Ovary (tissue), 9 donors: ENCODE results near the gene EXOC3L1. TPM values are rescaled to one million over a fixed set of nuclear protein-coding genes. Genes with fewer than 3 reads are reported as not detected.
A peak's percentile ranks its signal among the peaks of the same experiment; 100 is the strongest.

Source experiments
- DNase-seq, 5 donors: peaks; one replicate each; pipeline ENCODE4 v3.0.0-alpha.2; 2019 to 2020
- H3K27ac ChIP-seq, 2 donors: fragments of 200-600 bp; one replicate each; pipeline versions ENCODE4 v1.5.1 to v1.8.0; 2019 to 2022
- H3K27me3 ChIP-seq: fragments of 200-600 bp; one replicate; pipeline ENCODE4 v1.8.0; 2022
- H3K36me3 ChIP-seq: fragments of 200-600 bp; sonication (generic); one replicate; pipeline ENCODE4 v1.5.1; 2019
- H3K4me1 ChIP-seq: one replicate; pipeline ENCODE4 v1.8.1; 2013; ENCODE audit warnings: mild to moderate bottlenecking, moderate library complexity; ENCODE audit not compliant: insufficient read depth
- H3K4me3 ChIP-seq: fragments of 200-600 bp; sonication (generic); one replicate; pipeline ENCODE4 v1.5.1; 2017
- H3K9me3 ChIP-seq, 2 donors: fragments of 200-600 bp in 1 of 2; sonication (generic) in 1 of 2; one replicate each; pipeline versions ENCODE4 v1.5.1 to v1.8.1; 2013 to 2019; ENCODE audit warnings: mild to moderate bottlenecking in 1 of 2, moderate library complexity in 1 of 2
- EP300 ChIP-seq: sonication (generic); formaldehyde crosslinking; IDR thresholded peaks from one replicate; pipeline ENCODE4 v1.6.1; 2017; ENCODE audit warnings: antibody characterized with exemption
- POLR2A ChIP-seq: fragments of 450-650 bp; IDR thresholded peaks from one replicate; pipeline ENCODE4 v1.6.1; 2017; ENCODE audit warnings: antibody characterized with exemption, mild to moderate bottlenecking, moderate library complexity
- WGBS, 3 donors: extraction: QIAGEN DNeasy Blood & Tissue Kit in 1 of 3; methylation state at CpG; one replicate each; pipeline versions ENCODE4 v1.1.5 to v1.1.7; 2013 to 2017; 5-methylcytosine and 5-hydroxymethylcytosine counted together
- intact Hi-C, 4 donors: fragments of 100-400 bp; cut with DNase I; formaldehyde crosslinking; loops; one replicate each; pipeline versions ENCODE4 v1.11.0 to v1.15.1; 2022 to 2023
- polyA plus RNA-seq, 2 donors: library from polyadenylated mRNA; stranded (reverse); fragments of 200-250 nt in 1 of 2; fragments of 350-450 nt in 1 of 2; fragmentation: Illumina TruSeq in 1 of 2; extraction: RNeasy Lipid Tissue Mini Kit (QIAGEN cat#74804) in 1 of 2; gene quantifications; one replicate each; pipeline ENCODE4 v1.2.3, GENCODE V29; 2013 to 2014
- total RNA-seq, 7 donors: library from RNA; depleted of rRNA in 2 of 7; stranded (reverse); fragments of >200 nt in 2 of 7; fragmentation: NEBNext Ultra II Directional in 3 of 7; extraction: Animal tissue kit (Norgen Biotek cat#: 25700) in 3 of 7; gene quantifications; one replicate each; pipeline versions ENCODE4 v1.1.0 to v1.2.4, GENCODE V29; 2016 to 2023
- TF ChIP-seq, protein P1 (sequence below), 3 donors: fragments of 450-650 bp in 2 of 3; fragments of 200-600 bp in 1 of 3; IDR thresholded peaks; one replicate each; pipeline versions ENCODE4 v1.5.1 to v1.8.0; 2016 to 2022; ENCODE audit warnings: antibody characterized with exemption in 3 of 3, mild to moderate bottlenecking in 1 of 3
- donor health status: DM: no; HTN: no; CAD: no; lungs with moderate emphysema.
- donor health status: DM: no; HTN: no; CAD: no.
- donor health status: Bipolar disorder and iron deficiency.
- donor health status: DM: yes; HTN: yes; CAD: no.
- donor health status: DM: no; HTN: no; CAD: no.
- donor health status: DM: yes; HTN: yes; CAD: no.

The EXOC3L1 gene
- total and polyA plus RNA-seq, 9 donors: 0.32 to 33.0 (median 12.2) TPM

DNA sequence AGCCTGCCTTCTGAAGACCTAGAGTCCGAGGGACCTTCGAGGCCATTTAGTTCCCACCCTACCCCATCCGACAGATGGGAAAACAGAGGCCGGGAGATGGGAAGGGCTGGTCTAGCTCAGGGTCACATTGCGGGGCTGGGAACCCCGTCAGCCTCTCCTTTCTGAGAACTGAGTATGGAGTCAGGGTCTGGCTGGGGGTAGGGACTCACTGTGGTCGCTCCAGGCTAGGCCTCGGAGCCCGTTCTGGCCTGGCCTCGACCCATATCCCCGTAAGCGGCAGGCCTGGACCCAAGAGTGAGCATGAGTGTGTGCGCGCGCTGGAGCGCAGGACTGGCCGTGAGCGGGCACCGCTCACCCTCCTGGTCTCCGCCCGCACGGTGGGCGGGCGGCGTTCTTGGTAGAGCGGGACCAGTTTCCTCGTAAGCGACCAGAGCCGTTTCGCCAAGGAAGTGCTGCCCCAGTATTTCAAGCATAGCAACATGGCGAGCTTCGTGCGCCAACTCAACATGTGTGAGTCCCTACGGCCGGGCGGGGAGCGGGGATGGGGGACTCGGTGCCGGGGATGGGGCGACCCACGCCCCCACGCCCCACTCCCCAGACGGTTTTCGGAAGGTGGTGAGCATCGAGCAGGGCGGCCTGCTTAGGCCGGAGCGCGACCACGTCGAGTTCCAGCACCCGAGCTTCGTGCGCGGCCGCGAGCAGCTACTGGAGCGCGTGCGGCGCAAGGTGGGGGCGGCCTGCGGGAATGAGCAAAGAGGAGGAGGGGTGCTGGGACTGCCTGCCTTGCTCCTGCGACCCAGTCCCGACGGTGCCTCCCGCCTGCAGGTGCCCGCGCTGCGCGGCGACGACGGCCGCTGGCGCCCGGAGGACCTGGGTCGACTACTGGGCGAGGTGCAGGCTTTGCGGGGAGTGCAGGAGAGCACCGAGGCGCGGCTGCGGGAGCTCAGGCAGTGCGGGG, 24.5 kb downstream of the EXOC3L1 start:
- H3K27me3 ChIP-seq: no peaks in the 10 kb centered on the region
- 27 to 42% (median 33%) methylated on average over 77 to 85 of the region's 85 CpGs for WGBS, 3 donors
- peak in 4 of 5 donors; percentile 32 to 63 (median 49) for DNase-seq
- intact Hi-C loops: no loop called here
- TF ChIP-seq POLR2A (no peak), EP300 (no peak)
- TF ChIP-seq, protein P1, sequence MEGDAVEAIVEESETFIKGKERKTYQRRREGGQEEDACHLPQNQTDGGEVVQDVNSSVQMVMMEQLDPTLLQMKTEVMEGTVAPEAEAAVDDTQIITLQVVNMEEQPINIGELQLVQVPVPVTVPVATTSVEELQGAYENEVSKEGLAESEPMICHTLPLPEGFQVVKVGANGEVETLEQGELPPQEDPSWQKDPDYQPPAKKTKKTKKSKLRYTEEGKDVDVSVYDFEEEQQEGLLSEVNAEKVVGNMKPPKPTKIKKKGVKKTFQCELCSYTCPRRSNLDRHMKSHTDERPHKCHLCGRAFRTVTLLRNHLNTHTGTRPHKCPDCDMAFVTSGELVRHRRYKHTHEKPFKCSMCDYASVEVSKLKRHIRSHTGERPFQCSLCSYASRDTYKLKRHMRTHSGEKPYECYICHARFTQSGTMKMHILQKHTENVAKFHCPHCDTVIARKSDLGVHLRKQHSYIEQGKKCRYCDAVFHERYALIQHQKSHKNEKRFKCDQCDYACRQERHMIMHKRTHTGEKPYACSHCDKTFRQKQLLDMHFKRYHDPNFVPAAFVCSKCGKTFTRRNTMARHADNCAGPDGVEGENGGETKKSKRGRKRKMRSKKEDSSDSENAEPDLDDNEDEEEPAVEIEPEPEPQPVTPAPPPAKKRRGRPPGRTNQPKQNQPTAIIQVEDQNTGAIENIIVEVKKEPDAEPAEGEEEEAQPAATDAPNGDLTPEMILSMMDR (IDR thresholded peaks at IDR 0.05): no peak
- peaks cover 22% of the 10 kb centered on the region for H3K4me1 ChIP-seq
- H3K27ac ChIP-seq: peak overlapping the region; percentile 73 to 77
- no peaks in the 10 kb centered on the region for H3K9me3 ChIP-seq
- H3K36me3 ChIP-seq: no peaks in the 10 kb centered on the region
- H3K4me3 ChIP-seq: no peak overlapping the region

DNA sequence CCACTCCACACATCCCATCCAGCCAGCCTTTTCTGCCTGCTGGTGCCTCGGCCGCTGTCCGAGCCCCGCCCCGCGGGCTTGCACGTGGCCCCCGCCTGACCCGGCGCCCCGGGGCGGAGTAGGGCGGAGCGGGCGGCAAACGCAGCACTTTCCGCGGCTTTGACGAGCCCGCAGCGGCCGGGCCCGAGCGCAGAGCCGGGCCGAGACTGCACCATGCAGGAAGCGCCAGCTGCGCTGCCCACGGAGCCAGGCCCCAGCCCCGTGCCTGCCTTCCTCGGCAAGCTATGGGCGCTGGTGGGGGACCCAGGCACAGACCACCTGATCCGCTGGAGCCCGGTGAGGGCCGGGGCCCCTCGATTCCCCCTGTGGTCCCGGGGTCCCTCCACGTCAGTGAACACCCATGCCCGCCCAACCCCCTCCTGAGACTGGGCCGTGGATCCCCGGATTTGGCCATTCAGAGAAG, 25.3 kb downstream of the EXOC3L1 start, which contains the start of gene HSF4:
Gene HSF4 (plus strand): TSS at position 147 of the 463 bp plus-strand sequence. CDS start 67 bp downstream, at position 214.
- 1 to 4% (median 3%) methylated on average over 39 to 41 of the region's 41 CpGs for WGBS, 3 donors
- TF ChIP-seq POLR2A: no peak
- no peak for TF ChIP-seq EP300
- TF ChIP-seq, protein P1 (IDR thresholded peaks at IDR 0.05): no peak
- Histone ChIP-seq H3K4me3 (peak within 1 kb of the TSS; percentile 33), H3K4me1 (peaks cover 22% of the 10 kb centered on the region), H3K27ac (peak within 1 kb of the TSS; percentile 73 to 77), H3K9me3 (no peaks in the 10 kb centered on the region), H3K27me3 (no peaks in the 10 kb centered on the region), H3K36me3 (no peaks in the 10 kb centered on the region)
- DNase-seq: peak; percentile 69 to 84 (median 71)
- intact Hi-C loops: no loop called here

DNA sequence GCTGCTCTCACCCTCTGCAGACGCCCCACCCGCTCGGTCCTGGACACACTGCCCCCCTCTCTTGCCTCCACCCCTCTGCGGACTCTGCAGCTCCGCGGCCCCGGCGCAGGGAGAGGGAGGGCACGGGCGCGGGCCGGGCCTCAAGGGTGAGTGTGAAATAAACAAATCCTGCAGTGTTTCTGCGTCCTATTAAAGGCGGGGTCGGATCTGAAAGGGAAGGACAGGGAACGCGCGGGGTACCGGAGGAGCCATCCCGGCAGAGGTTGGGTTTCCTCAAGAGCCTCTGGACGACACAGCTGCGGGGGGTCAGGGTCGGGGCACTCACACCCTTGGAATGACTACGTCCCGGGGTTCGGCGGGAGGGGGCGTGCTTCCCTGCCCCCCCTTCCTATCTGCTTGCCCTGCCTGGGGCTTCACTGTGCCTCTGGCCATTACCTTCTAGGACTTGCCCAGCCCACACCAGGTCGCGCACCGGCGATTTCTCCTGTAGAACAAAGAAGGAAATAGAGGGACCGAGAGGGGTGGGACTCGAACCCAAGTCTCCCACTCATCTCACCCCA, 25.9 kb downstream of the EXOC3L1 start:
- Histone ChIP-seq H3K36me3 (no peaks in the 10 kb centered on the region), H3K4me3 (peak overlapping the region; percentile 33), H3K9me3 (no peaks in the 10 kb centered on the region), H3K4me1 (peaks cover 19% of the 10 kb centered on the region), H3K27ac (peak overlapping the region; percentile 39 to 77), H3K27me3 (no peaks in the 10 kb centered on the region)
- TF ChIP-seq POLR2A (no peak), EP300 (no peak)
- TF ChIP-seq, protein P1 (IDR thresholded peaks at IDR 0.05): no peak
- intact Hi-C loops: no loop called here
- DNase-seq: peak; percentile 60 to 83 (median 73)
- 1 to 3% (median 2%) methylated on average over 34 of the region's 34 CpGs for WGBS, 3 donors

DNA sequence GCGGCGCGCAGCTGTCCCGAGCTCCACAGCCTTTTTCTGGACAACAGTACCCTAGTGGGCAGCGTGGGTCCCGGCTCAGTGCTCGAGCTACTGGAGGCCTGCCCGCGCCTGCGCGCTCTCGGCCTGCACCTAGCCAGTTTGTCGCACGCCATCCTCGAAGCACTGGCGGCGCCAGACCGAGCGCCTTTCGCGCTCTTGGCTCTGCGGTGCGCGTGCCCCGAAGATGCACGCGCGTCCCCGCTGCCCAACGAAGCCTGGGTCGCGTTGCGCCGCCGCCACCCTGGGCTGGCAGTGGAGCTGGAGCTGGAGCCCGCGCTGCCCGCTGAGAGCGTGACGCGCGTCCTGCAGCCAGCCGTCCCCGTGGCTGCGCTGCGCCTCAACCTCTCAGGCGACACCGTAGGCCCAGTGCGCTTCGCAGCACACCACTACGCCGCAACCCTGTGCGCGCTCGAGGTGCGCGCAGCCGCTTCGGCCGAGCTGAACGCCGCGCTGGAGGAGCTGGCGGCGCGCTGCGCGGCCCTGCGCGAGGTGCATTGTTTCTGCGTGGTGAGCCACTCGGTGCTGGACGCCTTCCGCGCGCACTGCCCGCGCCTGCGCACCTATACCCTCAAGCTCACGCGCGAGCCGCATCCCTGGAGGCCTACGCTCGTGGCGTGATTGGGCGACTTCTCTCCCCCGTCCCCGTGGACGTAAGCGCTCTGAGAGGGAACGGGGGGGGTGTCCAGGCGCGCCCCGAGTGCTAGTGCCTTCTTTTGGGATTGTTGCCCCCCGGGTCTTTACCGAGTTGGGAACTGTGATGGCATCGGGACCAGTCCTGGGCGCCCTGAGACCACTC, 26.6 kb downstream of the EXOC3L1 start:
- peak; percentile 73 to 88 (median 76) for DNase-seq
- peak overlapping the region; percentile 39 to 77 for H3K27ac ChIP-seq
- intact Hi-C loops: no loop called here

More for the DNA sequence above, 26.6 kb downstream of the EXOC3L1 start:
- Histone ChIP-seq H3K36me3 (no peaks in the 10 kb centered on the region), H3K4me1 (peaks cover 21% of the 10 kb centered on the region), H3K27me3 (no peaks in the 10 kb centered on the region), H3K9me3 (no peaks in the 10 kb centered on the region), H3K4me3 (peak overlapping the region; percentile 33)
- WGBS, 3 donors: 5 to 20% (median 5%) methylated on average over 20 to 99 of the region's 99 CpGs
- TF ChIP-seq POLR2A: peak; percentile 41
- TF ChIP-seq EP300: no peak
